Measurements from ENCODE around the gene WRNIP1. TPM values are rescaled to one million over a fixed set of nuclear protein-coding genes. Genes with fewer than 3 reads are reported as not detected.

Gene WRNIP1
- total and polyA plus RNA-seq, 2 of the 8 experiments (the other 6 are each of a cell fraction or from before 2014, with no cell fraction given): 38.2 to 39.2 TPM

DNA sequence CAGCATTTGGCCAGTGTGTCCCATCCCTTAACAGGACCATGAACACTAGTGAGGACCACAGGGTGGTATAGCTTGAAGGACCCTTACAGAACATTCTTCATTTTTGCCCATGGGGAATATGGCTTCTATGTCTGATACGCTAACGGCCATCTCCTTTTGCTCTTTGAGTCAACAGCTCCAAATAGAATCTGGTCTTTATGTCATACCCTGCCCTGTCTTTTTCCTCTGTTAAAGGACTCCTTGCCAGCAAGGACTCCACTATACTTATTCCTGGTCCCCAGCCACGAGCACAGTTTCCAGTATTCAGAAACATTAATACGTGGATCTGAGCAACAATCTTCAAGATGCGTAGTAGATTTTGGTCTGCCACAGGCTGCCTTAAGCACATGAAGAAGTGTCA, 53.9 kb downstream of the WRNIP1 start (continued):
- TF ChIP-seq SUZ12 (IDR thresholded peaks at IDR 0.05; ENCODE audit: low read length) (no peak), CBX8 (IDR thresholded peaks at IDR 0.05; ENCODE audit: borderline replicate concordance, low read depth, low read length) (no peak)

Data from H1 (cell line).